ENCODE data around the gene COPS6.
A peak's percentile ranks its signal among the peaks of the same experiment; 100 is the strongest.

COPS6 gene

GRCh38 chr7:100093925-100094486 lies 5.2 kb downstream of the COPS6 start:
- TF ChIP-seq CTCF (IDR thresholded peaks at IDR 0.05; ENCODE audit: low read depth, low read length): no peak
- DNase-seq (ENCODE audit: extremely low read depth, low read depth): no peak

- DNase-seq (ENCODE audit: extremely low read depth, low read depth): no peak
- no peak for TF ChIP-seq CTCF (IDR thresholded peaks at IDR 0.05; ENCODE audit: low read depth, low read length)
These were observed 6.5 kb downstream of the COPS6 start for GRCh38 chr7:100095289-100095688.

- TF ChIP-seq CTCF (IDR thresholded peaks at IDR 0.05; ENCODE audit: low read depth, low read length): no peak
- no peak for DNase-seq (ENCODE audit: extremely low read depth, low read depth)
These were observed 6.9 kb downstream of the COPS6 start for GRCh38 chr7:100095704-100096103.

- no peak for DNase-seq (ENCODE audit: extremely low read depth, low read depth)
- no peak for TF ChIP-seq CTCF (IDR thresholded peaks at IDR 0.05; ENCODE audit: low read depth, low read length)
These were observed 10.1 kb downstream of the COPS6 start for GRCh38 chr7:100098913-100099312.

GRCh38 chr7:100099452-100099851 lies 10.7 kb downstream of the COPS6 start:
- DNase-seq (ENCODE audit: extremely low read depth, low read depth): no peak
- TF ChIP-seq CTCF (IDR thresholded peaks at IDR 0.05; ENCODE audit: low read depth, low read length): no peak

GRCh38 chr7:100100420-100101015 lies 11.7 kb downstream of the COPS6 start:
- peak; percentile 99 for DNase-seq (ENCODE audit: extremely low read depth, low read depth)
- no peak for TF ChIP-seq CTCF (IDR thresholded peaks at IDR 0.05; ENCODE audit: low read depth, low read length)

GRCh38 chr7:100101016-100101862 lies 12.5 kb downstream of the COPS6 start, which contains the start of the genes AP4M1 and MCM7:
TSS of gene AP4M1 (plus strand) at chr7:100101643. CDS start at chr7:100101715, 72 bp downstream.
TSS of gene MCM7 (minus strand) at chr7:100101397. CDS start at chr7:100101294, 103 bp downstream.
- no peak for TF ChIP-seq CTCF (IDR thresholded peaks at IDR 0.05; ENCODE audit: low read depth, low read length)
- peak; percentile 98 for DNase-seq (ENCODE audit: extremely low read depth, low read depth)
